ENCODE measurements around the gene PHLDA2. TPM values are rescaled to one million over a fixed set of nuclear protein-coding genes. Genes with fewer than 3 reads are reported as not detected.

PHLDA2 gene
- total RNA-seq, 1 donor from 2014 or later = not detected

GRCh38 chr11:2951231-2952110 lies 22.3 kb upstream of the PHLDA2 start:
- H3K36me3 ChIP-seq = peaks cover 75 to 84% of the 10 kb centered on the region in 2 donors
- intact Hi-C loops (cut with DNase I) = no loop called here
- H3K4me1 ChIP-seq = peaks cover 0 to 3% of the 10 kb centered on the region in 2 donors
- no peak for TF ChIP-seq CTCF (IDR thresholded peaks at IDR 0.05)
- DNase-seq (ENCODE audit: low spot score in 2 of 2) = no peak
- no peaks in the 10 kb centered on the region for H3K27me3 ChIP-seq
- no peaks in the 10 kb centered on the region for H3K9me3 ChIP-seq
- peak overlapping the region; percentile 32 to 34 for H3K27ac ChIP-seq
- no peak overlapping the region for H3K4me3 ChIP-seq

DNA sequence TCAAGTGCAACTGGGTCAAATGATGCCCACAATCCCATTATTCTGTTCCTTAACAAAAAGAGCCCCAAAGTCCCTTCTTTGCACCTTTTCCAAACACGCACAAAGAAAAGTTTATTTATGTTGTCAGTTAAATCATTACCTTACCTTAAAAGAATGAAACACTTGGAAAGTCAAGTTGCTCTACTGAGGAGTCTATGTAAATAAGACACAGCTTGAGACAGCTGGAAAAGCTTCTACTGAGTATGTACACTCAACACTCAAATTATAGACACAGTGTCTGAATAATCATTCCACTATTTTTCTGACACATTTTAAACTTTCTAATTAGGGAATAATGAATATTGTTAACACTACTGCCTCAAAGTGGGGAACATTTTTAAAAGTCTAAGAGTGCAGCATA lies 21.6 kb upstream of the PHLDA2 start:
- intact Hi-C loops (cut with DNase I) = no loop called here
- DNase-seq (ENCODE audit: low spot score in 2 of 2) = no peak
- no peaks in the 10 kb centered on the region for H3K9me3 ChIP-seq
- no peak overlapping the region for H3K4me3 ChIP-seq
- H3K36me3 ChIP-seq = peaks cover 69 to 79% of the 10 kb centered on the region in 2 donors
- H3K27me3 ChIP-seq = no peaks in the 10 kb centered on the region
- peak overlapping the region; percentile 32 to 34 for H3K27ac ChIP-seq
- H3K4me1 ChIP-seq = peaks cover 3% of the 10 kb centered on the region in 2 donors
- no peak for TF ChIP-seq CTCF (IDR thresholded peaks at IDR 0.05)

- no peaks in the 10 kb centered on the region for H3K27me3 ChIP-seq
- H3K36me3 ChIP-seq = peaks cover 62 to 70% of the 10 kb centered on the region in 2 donors
- H3K27ac ChIP-seq = no peak overlapping the region
- TF ChIP-seq CTCF (IDR thresholded peaks at IDR 0.05) = no peak
- intact Hi-C loops (cut with DNase I) = no loop called here
- DNase-seq (ENCODE audit: low spot score in 2 of 2) = no peak
- no peaks in the 10 kb centered on the region for H3K9me3 ChIP-seq
- H3K4me3 ChIP-seq = no peak overlapping the region
- H3K4me1 ChIP-seq = peaks cover 6 to 10% of the 10 kb centered on the region in 2 donors
Measured at GRCh38 chr11:2949920-2950319, 20.7 kb upstream of the PHLDA2 start.

DNA sequence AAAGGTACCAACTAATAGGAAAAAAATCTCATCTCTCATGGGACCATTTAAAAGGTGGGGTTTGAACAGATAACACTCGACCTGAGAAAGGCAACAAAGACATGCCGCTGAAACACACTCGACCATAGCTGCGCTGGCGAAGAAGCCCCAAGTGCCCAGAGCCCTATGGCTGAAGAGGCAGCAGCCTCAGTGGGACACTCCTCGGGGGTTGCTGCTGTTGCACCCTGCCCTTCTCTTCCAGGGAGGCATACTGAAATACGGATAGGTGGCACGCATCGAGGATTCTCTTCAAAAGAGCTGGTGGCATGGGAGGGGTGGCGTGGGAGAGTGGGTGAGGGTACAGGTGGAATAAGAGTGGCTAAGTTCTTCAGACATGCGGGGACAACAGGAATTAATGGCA lies 18.5 kb upstream of the PHLDA2 start:
- Histone ChIP-seq H3K36me3 (peaks cover 44 to 56% of the 10 kb centered on the region in 2 donors), H3K4me3 (no peak overlapping the region), H3K27ac (no peak overlapping the region), H3K27me3 (no peaks in the 10 kb centered on the region), H3K4me1 (peaks cover 10 to 12% of the 10 kb centered on the region in 2 donors), H3K9me3 (no peaks in the 10 kb centered on the region)
- no peak for DNase-seq (ENCODE audit: low spot score in 2 of 2)
- no peak for TF ChIP-seq CTCF (IDR thresholded peaks at IDR 0.05)
- intact Hi-C loops (cut with DNase I) = no loop called here

DNA sequence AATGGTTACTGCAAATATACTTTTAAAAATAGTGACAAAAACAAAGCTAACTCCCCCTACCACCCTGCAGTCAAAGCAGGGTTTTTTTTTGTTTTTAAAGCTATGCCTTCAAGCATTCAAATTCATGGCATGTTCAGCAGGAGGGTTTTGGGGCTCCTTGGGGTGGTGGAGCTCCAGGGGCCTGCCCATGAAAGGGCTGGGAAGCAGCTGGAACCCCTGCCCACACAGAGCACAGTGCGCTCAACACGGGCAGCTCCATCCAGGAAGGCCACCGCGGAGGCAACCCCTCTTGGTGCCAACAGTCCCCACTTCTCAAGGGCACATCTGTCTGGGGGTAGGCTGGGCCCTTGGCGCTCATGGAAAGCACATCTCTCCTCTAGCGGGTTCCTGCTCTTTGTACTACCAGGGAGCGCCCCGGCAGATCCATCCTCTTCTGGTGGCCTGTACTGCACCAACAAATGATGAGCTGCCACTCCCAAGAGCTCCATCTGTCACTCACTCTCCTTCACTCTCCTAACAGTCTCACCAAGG lies 16.6 kb upstream of the PHLDA2 start:
- H3K36me3 ChIP-seq = peaks cover 26 to 44% of the 10 kb centered on the region in 2 donors
- DNase-seq (ENCODE audit: low spot score in 2 of 2) = peak in 1 of 2 donors; percentile 65
- H3K27ac ChIP-seq = peak overlapping the region; percentile 55 to 69
- peaks cover 7 to 13% of the 10 kb centered on the region in 2 donors for H3K4me1 ChIP-seq
- H3K4me3 ChIP-seq = peak overlapping the region in 1 of 2 donors; percentile 59
- no peaks in the 10 kb centered on the region for H3K27me3 ChIP-seq
- intact Hi-C loops (cut with DNase I) = loop anchor here (2.0 kb wide), 1 partner anchor 17 kb away; the partner anchor contains the start of gene PHLDA2
- no peaks in the 10 kb centered on the region for H3K9me3 ChIP-seq
- TF ChIP-seq CTCF (IDR thresholded peaks at IDR 0.05) = no peak
